Activated CD4-positive, alpha-beta memory T cell treated with anti-CD3 and anti-CD28 coated beads, Interleukin-2, amount 10 ng/mL, durations not matched to agents 7 days and 5 days (primary cell): Measurements from ENCODE around the gene LIFR. TPM values are rescaled to one million over a fixed set of nuclear protein-coding genes. Genes with fewer than 3 reads are reported as not detected.
"Not testable (repeated sequence)": the region's sequence is repeated elsewhere in the genome, so short reads cannot be mapped to it uniquely, and the experiment has no call there.

ENCODE experiments used
- CTCF ChIA-PET: fragments of 350-600 bp; sonication (Branson Sonifier 250); formaldehyde crosslinking; loops from one replicate; lab custom pipeline; 2021; ENCODE audit warnings: antibody characterized with exemption, inconsistent platforms; lab: Charles Lee
- POLR2A ChIA-PET: fragments of 350-600 bp; sonication (Branson Sonifier 250); formaldehyde crosslinking; loops from one replicate; lab custom pipeline; 2021; ENCODE audit warnings: antibody characterized with exemption; lab: Charles Lee
- DNase-seq: peaks from one replicate; pipeline ENCODE4 v3.0.0-alpha.2; 2020
- H3K27ac Mint-ChIP-seq: one replicate; pipeline ENCODE4 v1.8.0; 2021; ENCODE audit warnings: mild to moderate bottlenecking, mixed read lengths
- H3K27me3 Mint-ChIP-seq: one replicate; pipeline ENCODE4 v1.8.0; 2021; ENCODE audit warnings: mixed read lengths
- H3K36me3 Mint-ChIP-seq: one replicate; pipeline ENCODE4 v1.8.0; 2021; ENCODE audit warnings: low read depth, mixed read lengths
- H3K4me1 Mint-ChIP-seq: one replicate; pipeline ENCODE4 v1.8.0; 2021; ENCODE audit warnings: mixed read lengths
- H3K4me3 Mint-ChIP-seq: one replicate; pipeline ENCODE4 v1.8.0; 2021; ENCODE audit warnings: mild to moderate bottlenecking, mixed read lengths
- H3K9me3 Mint-ChIP-seq: one replicate; pipeline ENCODE4 v1.8.0; 2021; ENCODE audit warnings: mixed read lengths
- total RNA-seq, 2 experiments: library from RNA; stranded (reverse); gene quantifications; one replicate each; pipeline ENCODE4 v1.2.3, GENCODE V29; 2021

The LIFR gene
- total RNA-seq, 2 experiments from 2014 or later, result 0.05 to 0.18 TPM

DNA sequence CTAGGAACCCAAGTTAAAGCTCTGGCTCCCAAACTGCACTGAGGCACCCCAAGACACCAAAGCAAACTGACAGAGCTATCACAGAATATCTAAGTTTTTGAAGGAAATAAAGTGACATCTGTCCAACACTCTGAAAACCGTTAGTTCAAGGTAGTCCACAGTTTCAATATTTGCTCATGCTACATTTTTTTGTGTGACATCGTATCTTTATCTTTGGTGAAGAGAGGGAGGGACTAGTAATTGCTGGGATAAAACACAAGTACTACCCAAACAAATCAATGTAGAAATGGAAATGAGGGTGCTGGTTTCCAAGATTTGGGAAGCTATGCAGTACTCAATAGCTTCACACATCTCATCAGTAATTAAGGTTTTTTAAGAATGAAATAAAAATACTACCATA lies 20.6 kb downstream of the LIFR start:
- CTCF ChIA-PET, result interaction anchor here (0.9 kb wide), 1 partner anchor 15 kb away, joined by 3 read pairs; no protein-coding TSS in a partner anchor
- H3K27ac Mint-ChIP-seq, result no peak overlapping the region
- H3K9me3 Mint-ChIP-seq, result no peaks in the 10 kb centered on the region
- no peak for DNase-seq
- peaks cover 24% of the 10 kb centered on the region for H3K27me3 Mint-ChIP-seq
- no peak overlapping the region for H3K4me3 Mint-ChIP-seq
- POLR2A ChIA-PET, result no interaction called here
- H3K36me3 Mint-ChIP-seq, result no peaks in the 10 kb centered on the region
- H3K4me1 Mint-ChIP-seq, result no peaks in the 10 kb centered on the region

DNA sequence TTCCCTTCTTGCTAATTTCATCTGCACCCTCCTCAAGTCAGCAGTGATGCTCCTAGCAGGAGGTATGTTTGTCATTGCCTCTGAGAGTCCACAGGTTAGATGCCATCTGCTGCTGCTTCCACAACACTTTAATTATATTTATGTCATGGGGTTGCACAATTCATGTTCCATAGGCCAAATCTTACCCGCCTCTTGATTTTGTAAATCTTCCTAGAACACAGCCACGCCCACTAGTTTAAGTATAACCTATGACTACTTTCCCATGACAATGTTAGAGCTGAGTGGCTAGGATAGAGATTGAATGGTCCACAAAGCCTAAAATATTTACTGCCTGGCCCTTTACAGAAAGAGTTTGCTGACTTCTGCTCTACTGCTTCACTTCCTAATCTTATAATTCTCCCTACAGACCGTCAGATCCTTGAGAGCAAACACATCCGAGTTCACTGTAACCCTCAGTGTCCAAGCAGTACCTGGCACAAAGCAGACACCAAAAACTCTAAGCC lies 21.1 kb downstream of the LIFR start:
- Mint-ChIP-seq H3K4me3 (no peak overlapping the region), H3K36me3 (no peaks in the 10 kb centered on the region), H3K9me3 (no peaks in the 10 kb centered on the region), H3K27ac (no peak overlapping the region), H3K4me1 (no peaks in the 10 kb centered on the region), H3K27me3 (peaks cover 24% of the 10 kb centered on the region)
- ChIA-PET POLR2A (no interaction called here), CTCF (no interaction called here)
- no peak for DNase-seq

DNA sequence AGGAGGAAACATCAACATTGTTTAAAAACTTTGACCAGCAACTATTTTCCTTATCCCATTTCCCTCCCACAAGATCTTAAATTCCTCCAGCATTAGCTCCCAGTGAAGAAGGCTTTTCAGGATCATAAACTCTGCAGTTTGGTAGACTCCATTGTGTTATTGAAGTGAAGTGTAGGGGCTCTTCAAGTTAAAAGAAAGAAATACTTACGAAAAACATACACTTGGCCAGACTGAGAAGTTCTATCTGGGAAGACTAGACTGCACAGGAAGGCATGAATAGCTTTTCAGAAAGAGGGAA lies 22.3 kb downstream of the LIFR start:
- Mint-ChIP-seq H3K27me3 (peaks cover 23% of the 10 kb centered on the region), H3K9me3 (no peaks in the 10 kb centered on the region), H3K27ac (no peak overlapping the region), H3K4me3 (no peak overlapping the region), H3K36me3 (no peaks in the 10 kb centered on the region), H3K4me1 (no peaks in the 10 kb centered on the region)
- POLR2A ChIA-PET, result no interaction called here
- CTCF ChIA-PET, result interaction anchor here (1.2 kb wide), 1 partner anchor 92 kb away, joined by 4 read pairs; no protein-coding TSS in a partner anchor
- no peak for DNase-seq

DNA sequence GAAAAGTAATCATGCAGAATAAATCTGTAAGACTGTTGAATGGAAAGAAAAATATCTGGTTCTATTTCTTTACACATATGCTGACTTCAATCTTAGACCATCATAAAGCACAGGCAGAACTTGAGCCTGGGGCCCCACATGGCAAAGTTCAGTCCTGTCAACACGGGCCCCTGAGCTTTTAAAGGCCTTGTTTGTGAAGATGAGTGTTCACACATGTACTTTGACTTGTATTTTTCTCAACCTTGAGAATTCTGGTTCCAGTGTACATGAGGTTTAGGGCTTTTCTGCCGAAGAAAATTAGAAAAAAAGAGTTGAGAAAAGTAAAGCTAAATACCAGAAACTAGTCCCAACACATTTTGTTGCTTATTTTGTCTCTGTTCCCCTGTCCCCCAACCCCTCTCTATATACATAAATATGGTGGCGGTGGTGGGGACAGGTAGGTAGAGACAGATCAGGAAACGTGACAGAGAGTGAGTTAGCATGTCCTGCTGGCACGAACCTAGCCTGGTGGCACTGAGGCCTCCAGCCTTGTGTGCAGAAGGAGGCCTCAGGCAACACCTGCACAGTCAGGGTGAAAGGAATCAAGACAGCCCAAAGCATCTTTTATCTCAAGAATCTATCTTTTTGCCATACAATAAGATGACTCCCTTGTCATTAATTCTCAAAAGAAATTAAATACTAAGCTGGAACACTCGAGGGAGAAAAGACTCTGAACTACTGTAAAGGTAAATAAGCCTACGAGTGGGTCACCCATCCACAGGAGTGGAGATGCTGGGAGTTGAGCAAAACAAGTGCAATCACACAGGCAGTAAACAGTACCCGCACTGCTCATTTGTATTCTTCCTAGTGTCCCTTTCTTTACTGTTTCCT lies 22.9 kb downstream of the LIFR start:
- POLR2A ChIA-PET, result no interaction called here
- Mint-ChIP-seq H3K4me1 (no peaks in the 10 kb centered on the region), H3K4me3 (no peak overlapping the region), H3K27me3 (peaks cover 19% of the 10 kb centered on the region), H3K36me3 (no peaks in the 10 kb centered on the region), H3K27ac (no peak overlapping the region), H3K9me3 (no peaks in the 10 kb centered on the region)
- CTCF ChIA-PET, result interaction anchor here (1.2 to 2.0 kb wide), 2 partner anchors 92 kb away, joined by 4 to 5 read pairs; no protein-coding TSS in a partner anchor
- DNase-seq, result no peak

DNA sequence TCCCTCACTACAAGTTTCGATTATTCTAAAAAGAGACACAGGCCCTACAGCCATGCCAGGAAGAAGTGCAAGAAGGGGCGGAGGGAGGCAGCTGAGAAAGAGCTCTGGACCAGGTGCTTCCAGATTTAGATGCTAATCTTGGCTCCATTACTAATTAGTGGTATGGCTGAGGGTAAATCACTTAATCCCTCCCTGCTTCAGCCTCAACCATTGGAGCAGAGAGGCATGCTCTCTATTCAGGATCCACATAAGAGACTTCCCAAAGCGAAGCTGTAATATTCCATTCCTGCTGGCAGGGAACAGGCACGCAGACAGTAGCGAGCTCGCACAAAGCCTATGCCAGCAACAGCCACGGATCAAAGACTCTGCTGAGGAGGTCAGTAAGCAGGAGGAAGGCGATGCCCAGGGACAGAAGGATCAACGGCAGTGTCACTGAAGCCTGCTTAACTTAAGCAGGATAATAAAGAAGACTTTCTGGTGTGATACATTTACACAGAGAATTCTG lies 24.2 kb downstream of the LIFR start:
- no peak for DNase-seq
- ChIA-PET POLR2A (no interaction called here), CTCF (interaction anchor here (2.0 kb wide), 1 partner anchor 90 kb away, joined by 5 read pairs; no protein-coding TSS in a partner anchor)
- Mint-ChIP-seq H3K27me3 (peaks cover 17% of the 10 kb centered on the region), H3K36me3 (no peaks in the 10 kb centered on the region), H3K4me1 (peaks cover 11% of the 10 kb centered on the region), H3K4me3 (no peak overlapping the region), H3K9me3 (no peaks in the 10 kb centered on the region), H3K27ac (no peak overlapping the region)

DNA sequence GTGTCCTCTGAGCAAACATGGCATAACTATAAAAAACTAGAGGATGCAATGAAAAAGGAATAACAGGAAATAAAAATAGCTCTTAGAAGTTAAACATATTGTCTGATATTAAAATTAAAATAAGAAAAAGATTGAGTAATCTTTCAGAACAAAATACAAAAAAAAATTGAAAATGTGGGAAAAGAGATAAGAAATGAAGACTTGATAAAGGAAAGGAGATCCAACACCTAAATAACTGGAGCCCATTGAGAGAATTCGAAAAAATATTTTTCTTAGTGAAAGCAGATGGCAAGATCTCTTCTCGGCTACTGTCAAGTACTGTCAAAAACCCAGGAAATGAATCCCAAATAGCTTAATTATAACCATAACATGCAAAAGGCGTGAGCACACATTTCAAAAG lies 24.9 kb downstream of the LIFR start:
- Mint-ChIP-seq H3K27ac (no peak overlapping the region), H3K4me1 (peaks cover 11% of the 10 kb centered on the region), H3K9me3 (no peaks in the 10 kb centered on the region), H3K36me3 (no peaks in the 10 kb centered on the region), H3K27me3 (peaks cover 19% of the 10 kb centered on the region), H3K4me3 (no peak overlapping the region)
- CTCF ChIA-PET, result interaction anchor here (2.0 kb wide), 1 partner anchor 90 kb away, joined by 5 read pairs; no protein-coding TSS in a partner anchor
- POLR2A ChIA-PET, result no interaction called here
- DNase-seq, result no peak

DNA sequence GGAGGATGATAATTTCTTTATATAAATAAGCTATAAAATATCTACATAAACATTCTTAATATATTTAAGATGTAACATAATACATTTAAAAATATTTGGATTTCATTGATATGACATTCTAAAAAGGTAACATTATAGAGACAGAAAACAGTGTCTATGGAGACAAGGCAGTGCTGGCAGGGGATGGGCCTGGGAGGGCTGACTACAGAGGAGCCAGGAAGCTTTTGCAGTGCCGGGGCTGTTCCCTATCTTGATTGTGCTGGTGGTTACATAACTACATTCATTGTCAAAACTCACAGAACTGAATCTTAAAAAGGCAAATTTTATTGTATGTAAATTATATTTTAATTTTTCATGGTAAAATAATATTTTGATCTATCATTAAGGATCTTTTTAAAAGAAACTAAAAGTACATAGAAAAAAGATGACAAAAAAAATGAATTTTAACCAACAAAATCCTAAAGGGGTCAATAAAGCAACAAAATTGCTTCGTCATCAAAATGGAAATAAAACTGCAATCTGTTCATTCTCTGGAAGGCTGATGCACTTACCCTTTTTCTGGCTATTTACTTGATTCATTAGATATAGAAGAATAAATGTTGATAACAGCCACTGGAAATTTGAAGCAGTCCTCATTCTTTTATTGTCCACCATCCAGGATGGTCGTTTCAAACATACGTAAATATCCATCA lies 26.3 kb downstream of the LIFR start:
- POLR2A ChIA-PET, result no interaction called here

DNA sequence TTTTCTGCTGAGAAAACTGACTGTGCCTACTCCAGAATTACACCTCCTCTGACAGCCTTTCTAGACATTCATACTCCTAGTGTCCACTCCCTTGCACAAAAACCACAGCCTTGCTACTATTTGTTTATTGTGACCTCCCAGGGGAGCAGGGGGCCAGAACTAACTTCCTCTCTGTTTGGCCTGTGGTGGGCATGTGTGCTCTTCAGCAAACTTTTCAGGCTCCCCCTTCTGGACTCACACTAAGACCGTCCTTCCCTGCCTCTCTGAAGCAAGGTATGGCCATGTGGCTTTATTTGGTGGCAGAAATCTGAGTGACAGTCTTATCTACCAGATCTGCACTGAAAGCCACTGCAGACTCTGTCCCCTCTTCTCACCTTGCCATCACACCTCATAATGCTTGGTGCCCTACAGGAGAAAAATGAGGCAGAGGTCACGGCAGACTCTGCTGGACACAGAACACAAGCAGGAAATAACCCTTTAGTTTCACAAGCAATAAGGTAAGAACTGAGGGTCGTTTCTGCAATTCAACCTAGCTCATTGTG lies 28.2 kb downstream of the LIFR start:
- no peak for DNase-seq
- POLR2A ChIA-PET, result no interaction called here
- Mint-ChIP-seq H3K27ac (no peak overlapping the region), H3K4me1 (peaks cover 11% of the 10 kb centered on the region), H3K9me3 (no peaks in the 10 kb centered on the region), H3K36me3 (no peaks in the 10 kb centered on the region), H3K4me3 (no peak overlapping the region), H3K27me3 (peaks cover 37% of the 10 kb centered on the region)
- CTCF ChIA-PET, result no interaction called here

More for the DNA sequence above, 26.3 kb downstream of the LIFR start:
- peaks cover 25% of the 10 kb centered on the region for H3K27me3 Mint-ChIP-seq
- no peak overlapping the region for H3K4me3 Mint-ChIP-seq
- H3K9me3 Mint-ChIP-seq, result no peaks in the 10 kb centered on the region
- no peak overlapping the region for H3K27ac Mint-ChIP-seq
- H3K36me3 Mint-ChIP-seq, result no peaks in the 10 kb centered on the region
- CTCF ChIA-PET, result interaction anchor here (1.0 kb wide), 1 partner anchor 88 kb away, joined by 5 read pairs; no protein-coding TSS in a partner anchor
- DNase-seq, result no peak
- peaks cover 11% of the 10 kb centered on the region for H3K4me1 Mint-ChIP-seq

DNA sequence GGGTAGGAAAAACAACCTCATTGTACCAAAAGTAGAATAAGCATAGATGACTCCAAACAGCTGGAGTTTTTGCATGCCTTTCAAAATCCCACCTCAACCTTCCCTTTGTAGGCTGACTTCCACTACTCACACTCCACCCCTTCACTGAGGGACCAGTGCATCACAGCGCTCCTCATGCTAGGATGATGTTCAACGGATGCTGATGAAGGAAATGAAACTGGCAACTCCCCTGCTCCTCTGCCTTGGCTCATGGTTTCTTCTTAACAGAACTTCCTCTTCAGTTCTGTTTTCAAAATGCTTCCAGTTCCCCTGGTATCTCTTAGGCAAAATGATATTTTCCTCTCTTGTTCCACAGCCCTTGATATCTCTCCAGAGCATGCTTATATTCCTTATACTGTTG lies 29.0 kb downstream of the LIFR start:
- DNase-seq, result no peak
- ChIA-PET CTCF (no interaction called here), POLR2A (no interaction called here)
- H3K36me3 Mint-ChIP-seq, result no peaks in the 10 kb centered on the region
- H3K27ac Mint-ChIP-seq, result no peak overlapping the region
- no peak overlapping the region for H3K4me3 Mint-ChIP-seq
- H3K27me3 Mint-ChIP-seq, result peaks cover 37% of the 10 kb centered on the region
- H3K9me3 Mint-ChIP-seq, result no peaks in the 10 kb centered on the region
- peaks cover 11% of the 10 kb centered on the region for H3K4me1 Mint-ChIP-seq

DNA sequence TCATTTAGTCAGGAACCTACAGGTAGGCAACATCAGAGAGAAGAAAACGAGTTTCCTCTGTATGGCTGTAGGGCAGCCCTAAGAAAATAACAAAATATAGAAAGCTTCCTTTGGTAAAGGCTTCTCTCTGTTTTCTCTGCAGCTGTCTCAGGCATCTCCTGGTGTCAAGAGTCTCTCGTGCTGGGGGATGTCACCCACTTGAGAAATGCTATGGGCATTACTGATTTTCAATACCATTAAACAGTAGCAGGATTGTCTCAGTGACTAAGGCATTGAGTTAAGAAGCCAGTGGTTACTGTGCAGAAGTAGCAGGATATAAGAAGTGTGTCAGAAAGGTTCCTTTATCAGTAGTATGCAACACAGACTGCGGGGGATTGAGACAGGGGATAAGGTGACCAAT lies 32.4 kb downstream of the LIFR start:
- POLR2A ChIA-PET, result no interaction called here
- no peak overlapping the region for H3K27ac Mint-ChIP-seq
- no peaks in the 10 kb centered on the region for H3K36me3 Mint-ChIP-seq

DNA sequence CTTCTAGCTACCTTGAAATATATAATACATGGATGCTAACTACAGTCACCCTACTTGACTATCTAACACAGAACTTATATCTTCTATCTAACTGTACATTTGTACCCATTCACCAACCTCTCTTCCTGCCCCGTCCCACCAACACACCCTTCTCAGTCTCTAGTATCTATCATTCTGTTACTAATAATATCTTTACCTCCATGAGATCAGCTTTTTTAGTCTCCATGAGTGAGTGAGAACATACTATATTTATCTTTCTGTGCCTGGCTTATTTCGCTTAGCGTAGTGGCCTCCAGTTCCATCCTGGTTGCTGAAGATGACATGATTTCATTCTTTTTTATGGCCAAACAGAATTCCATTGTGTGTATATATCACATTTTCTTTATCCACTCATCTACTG lies 37.0 kb downstream of the LIFR start:
- ChIA-PET CTCF (no interaction called here), POLR2A (no interaction called here)
- Mint-ChIP-seq H3K4me3 (no peak overlapping the region), H3K27me3 (peaks cover 16% of the 10 kb centered on the region), H3K9me3 (no peaks in the 10 kb centered on the region), H3K4me1 (no peaks in the 10 kb centered on the region), H3K36me3 (no peaks in the 10 kb centered on the region), H3K27ac (no peak overlapping the region)
- DNase-seq, result no peak

More for the DNA sequence above, 32.4 kb downstream of the LIFR start:
- CTCF ChIA-PET, result interaction anchor here (3.8 kb wide), 1 partner anchor 82 kb away, joined by 9 read pairs; no protein-coding TSS in a partner anchor
- Mint-ChIP-seq H3K27me3 (peaks cover 33% of the 10 kb centered on the region), H3K9me3 (no peaks in the 10 kb centered on the region), H3K4me1 (peaks cover 11% of the 10 kb centered on the region), H3K4me3 (no peak overlapping the region)
- no peak for DNase-seq

DNA sequence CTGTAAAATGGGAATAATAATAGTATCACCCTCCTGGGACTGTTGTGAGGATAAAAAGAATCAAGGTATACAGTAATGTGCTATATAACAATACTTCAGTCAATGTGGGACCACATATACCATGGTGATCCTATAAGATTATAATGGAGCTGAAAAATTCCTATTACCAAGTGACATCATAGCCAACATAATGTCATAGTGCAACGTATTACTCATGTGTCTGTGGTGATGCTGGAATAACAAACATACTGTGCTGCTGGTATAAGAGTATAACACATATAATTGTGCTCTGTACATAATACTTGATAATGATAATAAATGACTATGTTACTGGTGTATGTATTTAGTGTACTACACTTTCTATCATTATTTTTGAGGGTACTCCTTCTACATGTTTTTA lies 38.1 kb downstream of the LIFR start:
- H3K27me3 Mint-ChIP-seq, result peaks cover 11% of the 10 kb centered on the region
- ChIA-PET CTCF (interaction anchor here (0.6 kb wide), 1 partner anchor 1022 kb away, joined by 5 read pairs; no protein-coding TSS in a partner anchor), POLR2A (no interaction called here)

DNA sequence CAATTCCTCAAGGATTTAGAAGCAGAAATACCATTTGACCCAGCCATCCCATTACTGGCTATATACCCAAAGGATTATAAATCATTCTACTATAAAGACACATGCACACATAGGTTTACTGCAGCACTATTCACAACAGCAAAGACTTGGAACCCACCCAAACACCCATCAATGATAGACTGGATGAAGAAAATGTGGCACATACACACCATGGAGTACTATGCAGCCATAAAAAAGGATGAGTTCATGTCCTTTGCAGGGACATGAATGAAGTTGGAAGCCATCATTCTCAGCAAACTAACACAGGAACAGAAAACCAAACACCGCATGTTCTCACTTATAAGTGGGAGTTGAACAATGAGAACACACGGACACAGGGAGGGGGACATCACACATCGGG lies 39.8 kb downstream of the LIFR start:
- H3K9me3 Mint-ChIP-seq, CTCF ChIA-PET, H3K4me1 Mint-ChIP-seq, POLR2A ChIA-PET, H3K36me3 Mint-ChIP-seq, DNase-seq, H3K4me3 Mint-ChIP-seq, H3K27ac Mint-ChIP-seq: not testable (repeated sequence)
- peaks cover 12% of the 10 kb centered on the region for H3K27me3 Mint-ChIP-seq

More for the DNA sequence above, 38.1 kb downstream of the LIFR start:
- Mint-ChIP-seq H3K4me3 (no peak overlapping the region), H3K36me3 (no peaks in the 10 kb centered on the region), H3K4me1 (no peaks in the 10 kb centered on the region), H3K9me3 (no peaks in the 10 kb centered on the region), H3K27ac (no peak overlapping the region)
- DNase-seq, result no peak
